GM19099 (cell line): ENCODE results near the gene ADAM11.

ENCODE experiments used
- POLR2A ChIP-seq: IDR thresholded peaks from 3 replicates; pipeline ENCODE4 v1.6.1; 2011; ENCODE audit warnings: low read depth; ENCODE audit not compliant: insufficient read length; ENCODE audit errors: extremely low read depth

The ADAM11 gene

DNA sequence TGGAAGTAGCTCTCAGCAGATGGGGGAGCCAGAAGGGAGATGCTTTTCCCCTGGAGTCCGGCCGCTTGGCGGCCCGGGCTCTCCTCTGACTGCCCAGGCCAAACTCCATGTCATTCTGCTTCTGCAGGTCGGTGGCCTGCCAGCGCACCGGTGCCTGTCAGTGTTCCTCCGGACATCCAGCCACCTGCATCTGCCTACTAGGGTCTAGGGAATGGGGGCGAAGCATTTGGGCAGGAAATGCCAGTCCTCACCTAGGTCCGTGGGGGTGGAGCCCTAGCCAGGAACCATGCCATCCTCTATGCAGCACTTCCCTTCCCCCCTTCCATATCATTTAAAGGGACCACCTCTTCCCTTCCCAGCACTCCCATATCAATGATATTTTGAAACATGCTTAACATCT is 37.1 kb downstream of the ADAM11 start:
- no peak for TF ChIP-seq POLR2A

DNA sequence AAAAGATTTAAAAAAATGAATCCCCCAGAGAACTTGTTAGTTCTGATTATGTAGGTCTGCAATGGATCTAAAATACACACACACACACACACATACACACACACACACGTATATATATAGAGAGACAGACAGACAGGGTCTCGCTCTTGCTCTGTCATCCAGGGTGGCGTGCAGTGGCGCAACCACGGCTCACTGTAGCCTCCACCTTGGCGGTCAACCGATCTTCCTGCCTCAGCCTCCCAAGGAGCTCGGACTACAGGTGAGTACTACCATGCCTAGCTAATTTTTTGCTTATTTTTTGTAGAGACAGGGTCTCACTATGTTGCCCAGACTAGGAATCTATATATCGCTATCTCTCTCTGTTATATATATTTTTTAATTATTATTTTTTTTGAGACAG is 37.9 kb downstream of the ADAM11 start:
- no peak for TF ChIP-seq POLR2A

DNA sequence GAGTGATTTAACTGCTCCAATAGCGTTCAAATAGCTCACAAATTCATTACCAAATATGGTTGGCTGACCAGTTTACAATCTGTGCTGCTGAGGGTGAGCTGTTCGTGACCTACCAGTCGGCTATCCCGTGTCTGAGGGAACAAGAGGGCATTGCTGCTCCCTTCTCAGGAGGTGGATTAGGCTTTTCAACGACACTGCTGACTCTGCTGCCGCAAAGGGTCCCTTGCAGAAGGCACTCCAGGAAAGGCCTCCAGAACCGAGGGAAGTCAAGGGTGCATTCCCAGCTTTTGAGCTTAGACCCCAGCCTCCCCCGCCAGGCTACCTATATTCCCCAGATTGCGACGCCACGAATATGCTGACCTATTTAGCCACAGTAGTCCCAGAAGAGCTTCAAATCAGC is 39.0 kb downstream of the ADAM11 start:
- TF ChIP-seq POLR2A = no peak

DNA sequence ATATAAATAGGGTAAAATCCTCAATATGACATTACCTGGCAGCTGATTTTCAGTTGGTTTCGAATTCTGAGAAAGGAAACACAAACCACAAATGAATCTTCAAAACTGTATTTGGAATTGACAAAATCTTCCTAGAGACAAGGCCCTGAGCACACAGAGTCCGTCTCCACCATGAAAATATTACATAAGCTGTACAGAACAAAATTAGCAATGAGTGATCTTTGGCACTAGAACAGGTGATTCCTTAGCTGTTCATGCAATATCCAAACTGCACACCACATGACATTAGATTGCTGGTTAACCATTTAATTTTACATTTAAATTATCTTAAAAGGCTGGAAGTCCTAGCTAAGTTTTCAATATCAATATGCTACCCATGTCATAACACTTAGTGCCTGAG is 39.6 kb downstream of the ADAM11 start:
- TF ChIP-seq POLR2A = no peak

DNA sequence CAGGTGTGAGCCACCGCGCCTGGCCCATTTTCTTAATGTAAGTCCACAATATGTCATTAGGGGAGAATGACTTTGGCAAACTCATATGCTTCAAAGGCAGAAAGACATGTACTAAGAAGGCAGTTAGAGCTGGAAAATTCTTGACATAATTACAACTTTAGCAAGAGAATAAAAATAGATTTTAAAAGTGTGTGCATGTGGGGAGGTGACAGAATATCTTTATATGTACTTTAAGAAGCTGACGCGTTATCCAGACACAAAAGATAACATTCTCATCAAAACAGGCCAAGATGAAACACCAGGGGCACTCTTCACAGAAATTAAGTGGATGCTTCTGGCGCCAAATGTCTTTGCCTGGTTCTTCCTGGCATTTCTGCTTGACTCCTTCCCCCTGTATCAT is 43.1 kb downstream of the ADAM11 start:
- no peak for TF ChIP-seq POLR2A

DNA sequence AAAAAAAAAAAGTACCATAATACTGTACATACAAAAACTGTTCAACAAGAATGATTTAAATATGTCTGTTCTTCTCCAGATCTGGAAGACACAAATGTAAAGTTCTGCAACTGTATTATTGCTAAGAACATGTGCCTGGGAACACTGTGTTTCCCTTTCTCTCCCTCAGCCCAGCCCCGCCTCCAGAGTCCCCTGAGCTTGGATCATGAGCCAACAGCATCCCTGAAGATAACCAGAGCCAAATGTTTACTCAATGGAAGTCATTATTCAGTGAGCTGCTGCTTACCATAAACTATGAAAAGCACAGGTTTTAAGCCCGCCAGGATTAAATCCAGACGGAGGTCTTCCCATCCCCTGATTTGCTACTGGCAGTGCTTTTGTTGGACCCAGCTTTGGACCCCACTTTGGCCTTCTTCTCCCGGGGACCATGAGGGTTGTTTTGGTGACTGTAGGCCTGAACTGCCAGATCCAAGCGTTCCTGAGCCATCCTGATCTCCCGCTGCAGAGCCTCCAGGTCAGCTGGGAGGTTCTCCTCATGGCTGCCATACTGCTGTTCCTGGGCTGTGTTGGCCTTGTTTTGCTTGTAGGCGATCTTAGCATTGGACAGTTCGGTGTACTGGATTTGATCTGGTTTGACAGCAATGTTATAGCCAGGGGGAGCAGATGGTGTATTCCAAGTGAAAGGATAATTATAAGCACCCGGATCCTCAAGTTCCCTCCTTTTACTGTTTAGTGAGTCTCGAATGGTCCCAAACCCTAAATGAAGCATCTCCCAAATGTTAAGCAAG is 45.7 kb downstream of the ADAM11 start:
- TF ChIP-seq POLR2A = no peak

DNA sequence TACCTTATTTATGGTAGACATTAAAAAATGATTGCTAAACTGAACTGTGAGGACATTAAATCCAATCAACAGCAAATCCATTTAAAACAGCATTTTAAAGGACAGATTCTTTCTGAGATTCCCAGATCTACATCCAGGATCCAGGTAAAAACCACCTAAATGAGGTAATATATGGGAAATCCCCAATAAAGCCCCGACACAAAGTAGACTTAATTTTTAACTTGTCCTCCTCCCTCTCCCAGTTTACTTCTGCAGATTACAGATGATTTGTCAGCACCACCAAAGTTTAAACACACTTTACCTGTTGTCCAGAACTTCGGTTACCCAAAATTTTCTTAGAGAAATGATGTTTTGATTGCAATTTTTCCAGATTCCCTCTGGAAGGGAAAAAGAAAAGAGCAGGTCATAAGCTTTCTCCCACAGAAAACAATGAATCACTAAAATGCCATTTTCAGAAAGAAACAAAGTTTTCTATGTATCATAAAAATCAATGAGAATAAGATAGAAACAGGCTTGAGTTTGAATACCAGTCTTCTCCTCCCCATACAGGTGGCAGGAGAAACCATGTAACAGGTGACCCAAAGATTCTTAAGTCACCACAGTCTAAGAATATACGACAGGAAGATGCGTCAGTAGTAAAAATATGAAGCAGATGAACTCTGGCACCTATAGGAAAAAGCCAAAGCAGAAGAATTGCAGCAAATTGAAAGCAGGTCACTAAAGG is 48.5 kb downstream of the ADAM11 start:
- TF ChIP-seq POLR2A = no peak

DNA sequence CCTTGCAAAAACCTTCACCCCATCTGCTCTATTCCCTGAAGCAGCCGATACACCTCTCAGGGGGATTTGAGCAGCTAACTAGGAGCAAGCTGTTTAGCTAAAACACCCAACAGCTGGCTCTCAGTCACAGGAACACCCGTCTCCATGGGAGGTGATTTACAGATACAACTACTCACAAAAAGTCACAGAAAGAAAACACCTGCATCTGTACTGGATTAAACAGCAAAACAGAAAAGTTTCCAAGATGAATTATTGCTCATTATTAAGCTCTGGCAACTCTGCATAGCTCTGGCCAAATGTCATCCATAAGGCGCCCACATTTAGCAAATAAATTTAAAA is 49.0 kb downstream of the ADAM11 start:
- TF ChIP-seq POLR2A = no peak

DNA sequence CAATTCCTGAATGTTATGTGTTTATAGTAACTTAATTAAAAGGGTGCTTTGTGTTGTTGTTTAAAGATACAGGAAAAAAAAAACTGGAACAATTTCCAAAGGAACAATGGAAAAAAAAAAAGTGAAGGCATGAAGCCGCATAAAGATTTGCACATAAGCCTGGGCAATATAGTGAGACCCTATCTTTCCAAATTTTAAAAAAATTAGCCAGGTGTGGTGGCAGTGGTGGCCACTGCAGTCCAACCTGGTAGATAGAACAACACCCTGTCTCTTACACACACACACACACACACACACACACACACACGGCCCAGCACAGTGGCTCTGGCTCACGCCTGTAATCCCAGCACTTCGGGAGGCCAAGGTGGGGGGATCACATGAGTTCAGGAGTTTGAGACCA is 49.4 kb downstream of the ADAM11 start:
- TF ChIP-seq POLR2A = no peak

DNA sequence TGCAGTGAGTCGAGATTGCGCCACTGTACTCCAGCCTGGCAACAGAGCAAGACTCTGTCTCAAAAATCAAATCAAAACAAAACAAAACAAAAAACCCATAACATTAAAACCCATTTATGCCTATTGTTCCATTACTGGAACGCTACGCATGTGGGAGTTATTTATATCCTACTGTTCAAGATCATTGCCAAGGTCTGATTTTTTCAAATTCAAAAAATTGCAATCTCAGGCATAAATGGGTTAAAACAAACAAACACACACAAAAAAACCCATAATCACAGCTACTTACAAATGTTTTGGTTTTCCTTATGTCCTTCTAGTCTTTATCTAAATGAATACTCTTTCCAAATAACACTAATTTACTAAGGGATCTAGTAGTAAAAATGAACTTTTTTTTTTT is 53.5 kb downstream of the ADAM11 start:
- TF ChIP-seq POLR2A = no peak

DNA sequence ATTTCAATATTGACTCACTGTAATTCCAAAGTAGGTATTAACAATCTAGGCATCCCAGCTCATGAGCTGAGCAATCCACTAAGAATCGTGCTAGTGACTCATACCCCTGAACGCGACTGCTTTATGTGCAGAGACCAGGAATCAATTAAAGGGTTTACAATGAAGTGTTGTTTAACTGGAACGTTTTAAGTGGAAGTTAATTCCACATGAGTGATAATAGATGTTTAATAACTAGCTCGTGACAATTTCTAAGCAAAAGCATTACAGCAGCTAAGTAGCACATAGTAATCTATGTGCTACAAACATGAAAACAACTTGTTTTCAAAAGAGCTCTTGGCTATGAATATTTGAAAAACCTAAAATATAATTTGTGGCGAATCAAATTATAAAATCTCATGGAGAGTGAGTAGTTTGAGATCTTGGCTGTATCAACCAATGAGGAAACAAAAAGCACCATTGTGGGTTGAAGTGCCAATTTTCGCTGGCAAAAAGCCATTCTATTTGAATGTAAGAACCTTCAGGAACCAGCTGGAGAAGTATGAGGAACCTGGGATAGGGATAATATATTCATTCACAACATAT is 61.9 kb downstream of the ADAM11 start:
- no peak for TF ChIP-seq POLR2A

DNA sequence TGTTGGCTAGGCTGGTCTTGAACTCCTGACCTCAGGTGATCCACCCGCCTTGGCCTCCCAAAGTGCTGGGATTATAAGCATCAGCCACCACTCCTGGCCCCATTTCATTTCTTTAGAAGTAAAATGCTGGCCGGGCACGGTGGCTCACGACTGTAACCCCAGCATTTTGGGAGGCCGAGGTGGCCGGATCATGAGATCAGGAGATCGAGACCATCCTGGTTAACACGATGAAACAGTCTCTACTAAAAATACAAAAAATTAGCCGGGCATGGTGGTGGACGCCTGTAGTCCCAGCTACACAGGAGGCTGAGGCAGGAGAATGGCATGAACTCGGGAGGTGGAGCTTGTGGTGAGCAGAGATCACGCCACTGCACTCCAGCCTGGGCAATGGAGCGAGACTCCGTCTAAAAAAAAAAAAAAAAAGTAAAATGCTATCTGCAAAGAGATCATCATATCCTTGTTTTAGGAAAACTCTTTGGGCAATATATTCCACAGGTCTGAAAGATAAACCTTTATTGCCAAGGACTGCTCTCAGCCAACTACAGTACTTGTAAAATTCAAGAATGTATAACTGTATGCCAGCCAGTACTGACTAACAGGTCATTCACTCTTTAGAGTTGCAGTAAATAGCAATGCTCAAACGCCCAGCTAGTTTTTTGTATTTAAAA is 67.5 kb downstream of the ADAM11 start:
- TF ChIP-seq POLR2A = no peak

DNA sequence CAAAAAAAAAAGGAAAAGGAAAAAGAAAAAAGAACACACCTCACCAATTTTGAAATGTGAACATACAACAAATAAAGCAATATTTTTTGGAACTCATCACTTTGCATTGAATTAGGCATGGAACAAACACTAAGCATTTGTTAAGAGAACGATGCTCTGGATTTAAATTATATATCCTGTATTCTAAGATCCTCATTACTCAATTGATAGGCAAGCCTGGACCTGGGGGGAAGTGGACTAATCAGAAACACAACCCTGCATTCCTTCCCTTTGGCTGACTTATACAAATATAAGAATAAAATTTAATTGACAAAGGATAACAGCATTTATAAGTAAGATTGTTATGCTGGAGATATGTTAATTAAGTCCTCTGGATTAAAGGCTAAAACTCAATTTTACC is 69.1 kb downstream of the ADAM11 start:
- no peak for TF ChIP-seq POLR2A

DNA sequence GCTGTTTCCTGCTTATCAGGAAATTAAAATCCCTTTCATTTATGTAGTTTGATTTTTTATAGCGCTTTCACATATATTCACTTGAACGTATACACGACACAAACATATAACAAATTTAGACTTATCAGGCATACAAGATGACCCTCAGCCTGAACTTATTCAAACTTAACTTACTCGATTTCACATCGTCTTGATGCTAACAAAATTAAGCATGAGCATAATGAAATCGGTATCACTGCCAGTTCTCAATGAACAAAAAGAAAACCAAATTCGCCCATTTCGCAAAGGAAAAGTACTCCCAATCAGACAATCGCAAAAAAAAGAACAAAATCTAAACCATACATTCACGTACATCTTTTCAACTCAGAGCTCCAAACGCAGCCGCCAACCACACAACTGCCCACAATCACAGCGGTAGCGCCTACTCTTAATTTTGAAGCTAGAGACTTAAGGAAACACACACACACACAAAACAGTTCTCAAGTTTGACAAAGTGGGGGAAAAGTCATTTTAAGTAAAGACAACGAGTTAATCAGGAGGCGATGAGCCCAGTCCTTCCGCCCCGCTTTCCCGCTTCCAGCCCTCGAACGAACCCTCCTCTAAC is 70.2 kb downstream of the ADAM11 start:
- TF ChIP-seq POLR2A = no peak

DNA sequence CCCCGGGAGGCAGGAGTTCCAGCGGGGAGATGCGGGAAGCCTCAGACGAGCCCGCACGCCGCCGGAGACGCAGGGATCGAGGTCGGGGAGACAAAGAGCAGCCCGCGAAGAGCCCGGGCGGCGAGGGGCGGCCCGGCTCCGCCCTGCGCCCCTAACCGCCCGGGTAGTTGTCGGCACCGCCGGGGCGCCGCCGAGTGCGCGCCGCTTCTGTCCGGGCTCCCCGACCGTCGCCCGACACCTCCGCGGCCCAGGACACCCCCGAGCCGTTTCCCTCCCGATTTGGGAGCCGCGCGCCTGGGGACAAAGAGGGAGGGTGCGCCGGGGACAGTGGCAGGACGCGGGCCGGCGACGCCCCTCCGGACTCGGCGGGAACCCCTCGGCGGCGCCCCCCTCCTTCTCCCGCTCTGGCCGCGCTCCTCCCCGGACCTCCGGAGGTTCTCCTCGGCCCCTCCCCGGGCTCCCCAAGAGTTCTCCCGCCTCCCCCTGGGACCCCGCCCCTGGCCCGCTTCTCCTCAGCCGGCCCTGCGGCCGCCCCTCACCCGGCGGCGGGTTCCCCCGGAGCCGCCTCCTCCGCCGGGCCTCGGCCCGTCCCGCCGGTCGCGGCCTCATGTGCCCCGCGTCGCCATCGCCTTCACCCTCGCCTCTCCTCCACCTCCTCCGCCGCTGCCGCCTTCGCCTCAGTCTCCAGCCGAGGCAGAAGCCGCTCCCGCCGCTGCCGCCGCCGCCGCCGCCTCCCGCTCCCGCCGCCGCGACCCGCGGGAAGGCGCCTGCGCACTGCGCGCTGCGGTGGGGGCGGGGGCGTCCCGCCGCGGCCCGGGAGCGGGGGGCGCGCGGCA is 71.0 kb downstream of the ADAM11 start, which contains the start of gene GJC1:
TSS of gene GJC1 (minus strand) at position 765 of the 836 bp plus-strand sequence. CDS start 24,470 bp downstream, outside the sequence.
- TF ChIP-seq POLR2A = peak; percentile 39
